ENCODE results near the gene COL5A1. TPM values are rescaled to one million over a fixed set of nuclear protein-coding genes. Genes with fewer than 3 reads are reported as not detected.

The COL5A1 gene
- total RNA-seq, 1 donor from 2014 or later: 28.9 TPM

- no peak overlapping the region for H3K4me3 Mint-ChIP-seq (ENCODE audit: unreplicated experiment)
- DNase-seq: peak; percentile 72
- no peak overlapping the region for H3K27ac Mint-ChIP-seq (ENCODE audit: unreplicated experiment)
Observed at GRCh38 chr9:134778841-134779411, 137.3 kb downstream of the COL5A1 start.

GRCh38 chr9:134779640-134780039 is 138.0 kb downstream of the COL5A1 start:
- no peaks in the 10 kb centered on the region for H3K36me3 Mint-ChIP-seq (ENCODE audit: unreplicated experiment)
- H3K4me1 Mint-ChIP-seq (ENCODE audit: low read depth, unreplicated experiment): peaks cover 41% of the 10 kb centered on the region
- peaks cover 15% of the 10 kb centered on the region for H3K27me3 Mint-ChIP-seq (ENCODE audit: unreplicated experiment)
- H3K27ac Mint-ChIP-seq (ENCODE audit: unreplicated experiment): no peak overlapping the region
- no peak for TF ChIP-seq CTCF (IDR thresholded peaks at IDR 0.05; ENCODE audit: partially characterized antibody, unreplicated experiment)
- H3K4me3 Mint-ChIP-seq (ENCODE audit: unreplicated experiment): no peak overlapping the region
- no peak for DNase-seq
- peaks cover 14% of the 10 kb centered on the region for H3K9me3 Mint-ChIP-seq (ENCODE audit: unreplicated experiment)

More at GRCh38 chr9:134778841-134779411, 137.3 kb downstream of the COL5A1 start:
- TF ChIP-seq CTCF (IDR thresholded peaks at IDR 0.05; ENCODE audit: partially characterized antibody, unreplicated experiment): peak; percentile 74
- H3K4me1 Mint-ChIP-seq (ENCODE audit: low read depth, unreplicated experiment): peaks cover 34% of the 10 kb centered on the region
- no peaks in the 10 kb centered on the region for H3K36me3 Mint-ChIP-seq (ENCODE audit: unreplicated experiment)
- peaks cover 15% of the 10 kb centered on the region for H3K27me3 Mint-ChIP-seq (ENCODE audit: unreplicated experiment)
- H3K9me3 Mint-ChIP-seq (ENCODE audit: unreplicated experiment): peaks cover 14% of the 10 kb centered on the region

- peak; percentile 46 for DNase-seq
- Mint-ChIP-seq H3K4me3 (ENCODE audit: unreplicated experiment) (no peak overlapping the region), H3K27ac (ENCODE audit: unreplicated experiment) (no peak overlapping the region), H3K9me3 (ENCODE audit: unreplicated experiment) (peaks cover 8% of the 10 kb centered on the region), H3K36me3 (ENCODE audit: unreplicated experiment) (no peaks in the 10 kb centered on the region), H3K4me1 (ENCODE audit: low read depth, unreplicated experiment) (peaks cover 26% of the 10 kb centered on the region), H3K27me3 (ENCODE audit: unreplicated experiment) (peaks cover 4% of the 10 kb centered on the region)
- TF ChIP-seq CTCF (IDR thresholded peaks at IDR 0.05; ENCODE audit: partially characterized antibody, unreplicated experiment): peak; percentile 46
Observed at GRCh38 chr9:134781591-134782302, 140.1 kb downstream of the COL5A1 start.

GRCh38 chr9:134782921-134783698 is 141.5 kb downstream of the COL5A1 start:
- peaks cover 8% of the 10 kb centered on the region for H3K9me3 Mint-ChIP-seq (ENCODE audit: unreplicated experiment)
- peaks cover 26% of the 10 kb centered on the region for H3K4me1 Mint-ChIP-seq (ENCODE audit: low read depth, unreplicated experiment)
- no peaks in the 10 kb centered on the region for H3K36me3 Mint-ChIP-seq (ENCODE audit: unreplicated experiment)
- DNase-seq: peak; percentile 54
- no peak for TF ChIP-seq CTCF (IDR thresholded peaks at IDR 0.05; ENCODE audit: partially characterized antibody, unreplicated experiment)
- peak overlapping the region; percentile 52 for H3K4me3 Mint-ChIP-seq (ENCODE audit: unreplicated experiment)
- H3K27ac Mint-ChIP-seq (ENCODE audit: unreplicated experiment): peak overlapping the region; percentile 82
- peaks cover 5% of the 10 kb centered on the region for H3K27me3 Mint-ChIP-seq (ENCODE audit: unreplicated experiment)

Measured in glutamatergic neuron (in vitro differentiated cells).